ENCODE measurements around the gene PHB1.

PHB1 gene

GRCh38 chr17:49388290-49388640, 26.4 kb downstream of the PHB1 start:
- no peak for DNase-seq (ENCODE audit: low read depth, low spot score)
- TF ChIP-seq, protein P1, sequence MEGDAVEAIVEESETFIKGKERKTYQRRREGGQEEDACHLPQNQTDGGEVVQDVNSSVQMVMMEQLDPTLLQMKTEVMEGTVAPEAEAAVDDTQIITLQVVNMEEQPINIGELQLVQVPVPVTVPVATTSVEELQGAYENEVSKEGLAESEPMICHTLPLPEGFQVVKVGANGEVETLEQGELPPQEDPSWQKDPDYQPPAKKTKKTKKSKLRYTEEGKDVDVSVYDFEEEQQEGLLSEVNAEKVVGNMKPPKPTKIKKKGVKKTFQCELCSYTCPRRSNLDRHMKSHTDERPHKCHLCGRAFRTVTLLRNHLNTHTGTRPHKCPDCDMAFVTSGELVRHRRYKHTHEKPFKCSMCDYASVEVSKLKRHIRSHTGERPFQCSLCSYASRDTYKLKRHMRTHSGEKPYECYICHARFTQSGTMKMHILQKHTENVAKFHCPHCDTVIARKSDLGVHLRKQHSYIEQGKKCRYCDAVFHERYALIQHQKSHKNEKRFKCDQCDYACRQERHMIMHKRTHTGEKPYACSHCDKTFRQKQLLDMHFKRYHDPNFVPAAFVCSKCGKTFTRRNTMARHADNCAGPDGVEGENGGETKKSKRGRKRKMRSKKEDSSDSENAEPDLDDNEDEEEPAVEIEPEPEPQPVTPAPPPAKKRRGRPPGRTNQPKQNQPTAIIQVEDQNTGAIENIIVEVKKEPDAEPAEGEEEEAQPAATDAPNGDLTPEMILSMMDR (IDR thresholded peaks at IDR 0.05; ENCODE audit: low read depth, low read length) = no peak
- H3K4me3 ChIP-seq (ENCODE audit: low read depth, low read length) = no peak overlapping the region
- in situ Hi-C loops (cut with HindIII; ENCODE audit: low sequenced_read_pairs) = no loop called here

DNA sequence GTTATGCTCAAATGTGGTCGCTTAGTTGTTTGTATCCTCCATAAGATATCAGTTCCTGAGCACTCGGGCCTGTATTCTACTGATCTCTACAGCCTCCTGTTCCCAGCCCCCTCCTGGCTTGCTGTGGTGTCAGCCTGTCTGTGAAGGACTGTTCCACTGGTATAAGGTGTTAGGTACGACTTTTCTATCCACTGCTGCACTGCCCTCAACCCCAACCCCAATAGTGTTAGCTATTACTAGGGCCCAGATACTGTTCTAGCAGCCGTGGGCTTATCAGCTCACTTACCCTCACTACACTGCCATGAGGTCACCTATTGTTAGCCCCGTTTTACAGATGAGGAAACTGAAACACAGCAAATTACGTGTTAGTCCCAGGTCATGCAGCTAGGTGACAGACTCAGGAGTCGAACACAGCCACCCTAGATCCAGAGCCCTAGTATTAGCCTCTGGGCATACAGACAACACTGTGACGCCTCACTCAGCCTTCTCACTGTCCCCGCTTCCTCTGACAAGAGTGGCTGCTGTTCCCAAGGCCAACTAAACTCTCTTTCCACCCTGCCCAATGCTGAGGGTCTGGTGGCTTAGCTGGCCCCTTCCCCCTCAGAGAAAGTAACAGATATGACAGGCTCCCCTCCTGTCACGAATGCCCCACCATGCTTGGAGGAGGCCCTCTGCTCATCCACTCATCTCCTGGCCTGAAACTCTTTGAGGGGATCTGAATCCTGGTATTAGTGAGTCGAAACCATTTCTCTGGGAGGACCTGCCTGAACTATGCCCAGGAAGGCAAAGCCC, 27.0 kb downstream of the PHB1 start:
- TF ChIP-seq, protein P1 (IDR thresholded peaks at IDR 0.05; ENCODE audit: low read depth, low read length) = no peak
- no peak for DNase-seq (ENCODE audit: low read depth, low spot score)
- no peak overlapping the region for H3K4me3 ChIP-seq (ENCODE audit: low read depth, low read length)
- in situ Hi-C loops (cut with HindIII; ENCODE audit: low sequenced_read_pairs) = no loop called here

DNA sequence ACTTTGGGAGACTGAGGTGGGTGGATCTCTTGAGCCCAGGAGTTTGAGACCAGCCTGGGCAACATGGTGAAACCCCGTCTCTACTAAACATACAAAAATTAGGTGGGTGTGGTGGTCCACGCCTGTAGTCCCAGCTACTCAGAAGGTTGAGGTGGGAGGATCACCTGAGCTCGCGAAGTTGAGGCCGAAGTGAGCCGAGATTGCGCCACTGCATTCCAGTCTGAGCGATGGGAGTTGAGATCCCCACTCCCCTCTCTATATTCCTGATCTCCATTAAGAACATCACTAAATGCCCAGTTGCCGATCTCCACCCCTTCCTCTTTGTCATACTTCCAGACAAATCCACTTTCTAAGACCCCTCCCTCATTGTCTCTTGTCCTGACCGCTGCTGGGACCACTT, 28.3 kb downstream of the PHB1 start:
- no peak overlapping the region for H3K4me3 ChIP-seq (ENCODE audit: low read depth, low read length)
- TF ChIP-seq, protein P1 (IDR thresholded peaks at IDR 0.05; ENCODE audit: low read depth, low read length) = no peak
- in situ Hi-C loops (cut with HindIII; ENCODE audit: low sequenced_read_pairs) = no loop called here
- no peak for DNase-seq (ENCODE audit: low read depth, low spot score)

- H3K4me3 ChIP-seq (ENCODE audit: low read depth, low read length) = no peak overlapping the region
- TF ChIP-seq, protein P1 (IDR thresholded peaks at IDR 0.05; ENCODE audit: low read depth, low read length) = no peak
- no peak for DNase-seq (ENCODE audit: low read depth, low spot score)
- in situ Hi-C loops (cut with HindIII; ENCODE audit: low sequenced_read_pairs) = no loop called here
Observed at GRCh38 chr17:49384951-49385350, 29.7 kb downstream of the PHB1 start.

DNA sequence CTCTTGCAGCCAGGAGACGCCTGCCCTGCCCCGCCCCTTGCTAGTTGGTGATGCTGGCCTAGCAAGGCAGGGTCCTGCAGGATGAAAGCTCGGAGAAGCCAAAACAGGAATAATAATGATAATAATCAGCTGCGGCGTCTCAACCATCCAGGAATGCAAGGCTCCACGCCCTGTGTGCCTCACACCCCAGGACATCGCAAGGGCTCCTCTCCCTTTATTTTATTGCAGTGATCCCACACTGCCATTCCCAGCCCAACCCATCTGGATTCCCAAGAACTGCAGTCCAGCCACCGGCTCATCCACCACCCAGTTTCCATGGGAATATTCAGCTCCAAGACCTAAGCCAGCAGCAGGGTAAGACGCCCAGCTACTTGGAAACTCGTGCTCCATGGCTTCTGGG, 31.6 kb downstream of the PHB1 start:
- DNase-seq (ENCODE audit: low read depth, low spot score) = no peak
- in situ Hi-C loops (cut with HindIII; ENCODE audit: low sequenced_read_pairs) = no loop called here
- TF ChIP-seq, protein P1 (IDR thresholded peaks at IDR 0.05; ENCODE audit: low read depth, low read length) = no peak
- no peak overlapping the region for H3K4me3 ChIP-seq (ENCODE audit: low read depth, low read length)

GRCh38 chr17:49382556-49382955, 32.1 kb downstream of the PHB1 start:
- in situ Hi-C loops (cut with HindIII; ENCODE audit: low sequenced_read_pairs) = no loop called here
- no peak overlapping the region for H3K4me3 ChIP-seq (ENCODE audit: low read depth, low read length)
- TF ChIP-seq, protein P1 (IDR thresholded peaks at IDR 0.05; ENCODE audit: low read depth, low read length) = no peak
- no peak for DNase-seq (ENCODE audit: low read depth, low spot score)
